ENCODE measurements around the gene ATAT1.

DNA sequence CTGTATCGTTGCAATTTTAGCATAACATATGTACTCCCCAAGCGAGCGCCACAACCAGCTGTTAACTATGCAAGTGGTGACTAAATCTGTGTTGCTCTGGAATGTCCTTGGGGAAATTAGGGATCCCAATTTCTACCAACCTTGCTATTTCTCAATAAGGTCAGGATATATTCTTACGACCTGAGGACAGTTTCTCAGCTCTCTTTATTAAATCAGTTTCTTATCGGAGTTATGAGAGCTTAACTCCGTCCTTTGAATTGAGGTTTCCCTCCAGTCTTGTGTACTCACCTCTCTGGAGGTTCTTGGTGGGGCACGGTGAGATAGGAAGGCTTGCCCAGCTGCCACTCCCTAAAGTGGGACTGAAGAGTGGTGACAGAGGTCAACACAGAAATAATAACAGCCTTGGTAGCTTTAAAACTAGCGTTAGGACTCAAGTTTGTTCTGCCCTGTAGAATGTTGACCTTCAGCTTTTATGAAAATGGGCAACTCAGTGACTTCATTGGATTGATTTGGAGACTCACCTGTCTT, 8.3 kb upstream of the ATAT1 start:
- TF ChIP-seq, protein P1, sequence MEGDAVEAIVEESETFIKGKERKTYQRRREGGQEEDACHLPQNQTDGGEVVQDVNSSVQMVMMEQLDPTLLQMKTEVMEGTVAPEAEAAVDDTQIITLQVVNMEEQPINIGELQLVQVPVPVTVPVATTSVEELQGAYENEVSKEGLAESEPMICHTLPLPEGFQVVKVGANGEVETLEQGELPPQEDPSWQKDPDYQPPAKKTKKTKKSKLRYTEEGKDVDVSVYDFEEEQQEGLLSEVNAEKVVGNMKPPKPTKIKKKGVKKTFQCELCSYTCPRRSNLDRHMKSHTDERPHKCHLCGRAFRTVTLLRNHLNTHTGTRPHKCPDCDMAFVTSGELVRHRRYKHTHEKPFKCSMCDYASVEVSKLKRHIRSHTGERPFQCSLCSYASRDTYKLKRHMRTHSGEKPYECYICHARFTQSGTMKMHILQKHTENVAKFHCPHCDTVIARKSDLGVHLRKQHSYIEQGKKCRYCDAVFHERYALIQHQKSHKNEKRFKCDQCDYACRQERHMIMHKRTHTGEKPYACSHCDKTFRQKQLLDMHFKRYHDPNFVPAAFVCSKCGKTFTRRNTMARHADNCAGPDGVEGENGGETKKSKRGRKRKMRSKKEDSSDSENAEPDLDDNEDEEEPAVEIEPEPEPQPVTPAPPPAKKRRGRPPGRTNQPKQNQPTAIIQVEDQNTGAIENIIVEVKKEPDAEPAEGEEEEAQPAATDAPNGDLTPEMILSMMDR (IDR thresholded peaks at IDR 0.05) = no peak
- no peak for TF ChIP-seq POLR2A (IDR thresholded peaks at IDR 0.05)
